HepG2 (cell line): ENCODE results near the gene UBALD1. TPM values are rescaled to one million over a fixed set of nuclear protein-coding genes. Genes with fewer than 3 reads are reported as not detected.

Experiments used
- polyA plus RNA-seq, 8 experiments: library from polyadenylated mRNA; depleted of rRNA in 3 of 8; stranded (reverse) in 7 of 8; unstranded in 1 of 8; fragments of >200 nt; fragmentation: Illumina TruSeq in 4 of 8; extraction: Trizol in 4 of 8; gene quantifications; 2 replicates each; pipeline versions ENCODE4 v1.2.1 to v1.2.3, GENCODE V29; 2011 to 2016; ENCODE audit warnings: low read depth in 4 of 8, missing spikeins in 1 of 8, mixed read lengths in 1 of 8; ENCODE audit not compliant: insufficient read depth in 1 of 8
- small RNA-seq, 3 experiments: library from RNA; depleted of rRNA; stranded (forward); fragments of <200 nt; gene quantifications; one replicate each; pipeline ENCODE3, GENCODE V24; 2012; ENCODE audit warnings: low read depth in 2 of 3, low replicate concordance in 1 of 3; ENCODE audit not compliant: insufficient read length in 3 of 3, insufficient read depth in 2 of 3
- total RNA-seq, 5 experiments: library from RNA; depleted of rRNA; stranded (reverse); fragments of >200 nt; fragmentation: Illumina TruSeq; extraction: Trizol; gene quantifications; 2 replicates each; pipeline ENCODE4 v1.2.3, GENCODE V29; 2016; ENCODE audit warnings: low read depth in 1 of 5

Gene UBALD1
- total and polyA plus RNA-seq, 2 of the 13 experiments (the other 11 are each of a cell fraction or from before 2014, with no cell fraction given) = 6.8 to 12.3 TPM

Small RNAs within 50 kb of the gene (small RNA-seq; reads per million reads assigned to genes)
- gene RN7SL850P = 0 reads per million in 3 experiments

Other genes with a start within 250 kb of the UBALD1 start
- gene VASN, start 243.0 kb downstream of the UBALD1 start, total RNA-seq (2016; rRNA removed; fragmentation: Illumina TruSeq; extraction: Trizol) = 6.9 and 18.2 TPM in 2 replicates
- 8.4 and 15.5 TPM in 2 replicates for gene VASN, start 243.0 kb downstream of the UBALD1 start, polyA plus RNA-seq (2011; rRNA removed)
- 5.9 and 9.9 TPM in 2 replicates for gene CORO7, start 198.3 kb downstream of the UBALD1 start, total RNA-seq (2016; rRNA removed; fragmentation: Illumina TruSeq; extraction: Trizol)
- gene CORO7, start 198.3 kb downstream of the UBALD1 start, polyA plus RNA-seq (2011; rRNA removed) = 14.3 and 17.1 TPM in 2 replicates
- gene DNAJA3, start 189.0 kb downstream of the UBALD1 start, total RNA-seq (2016; rRNA removed; fragmentation: Illumina TruSeq; extraction: Trizol) = 75.3 and 77.0 TPM in 2 replicates
- gene DNAJA3, start 189.0 kb downstream of the UBALD1 start, polyA plus RNA-seq (2011; rRNA removed) = 79.9 and 83.3 TPM in 2 replicates
- 33.1 and 36.7 TPM in 2 replicates for gene NMRAL1, start 140.3 kb downstream of the UBALD1 start, total RNA-seq (2016; rRNA removed; fragmentation: Illumina TruSeq; extraction: Trizol)
- gene NMRAL1, start 140.3 kb downstream of the UBALD1 start, polyA plus RNA-seq (2011; rRNA removed) = 30.8 and 34.0 TPM in 2 replicates
- gene HMOX2, start 138.5 kb downstream of the UBALD1 start, total RNA-seq (2016; rRNA removed; fragmentation: Illumina TruSeq; extraction: Trizol) = 70.4 and 82.4 TPM in 2 replicates
- gene HMOX2, start 138.5 kb downstream of the UBALD1 start, polyA plus RNA-seq (2011; rRNA removed) = 60.3 and 72.7 TPM in 2 replicates
- gene CDIP1, start 76.1 kb downstream of the UBALD1 start, total RNA-seq (2016; rRNA removed; fragmentation: Illumina TruSeq; extraction: Trizol) = 56.7 and 62.2 TPM in 2 replicates
- 31.2 and 39.1 TPM in 2 replicates for gene CDIP1, start 76.1 kb downstream of the UBALD1 start, polyA plus RNA-seq (2011; rRNA removed)
- gene C16orf96, start 58.5 kb downstream of the UBALD1 start, total RNA-seq (2016; rRNA removed; fragmentation: Illumina TruSeq; extraction: Trizol) = not detected in 2 replicates
- gene C16orf96, start 58.5 kb downstream of the UBALD1 start, polyA plus RNA-seq (2011; rRNA removed) = 0.03 TPM in 2 replicates
- gene MGRN1, start 9.9 kb upstream of the UBALD1 start, total RNA-seq (2016; rRNA removed; fragmentation: Illumina TruSeq; extraction: Trizol) = 11.9 and 14.8 TPM in 2 replicates
- 11.6 and 12.6 TPM in 2 replicates for gene MGRN1, start 9.9 kb upstream of the UBALD1 start, polyA plus RNA-seq (2011; rRNA removed)
- gene NUDT16L1, start 78.7 kb upstream of the UBALD1 start, total RNA-seq (2016; rRNA removed; fragmentation: Illumina TruSeq; extraction: Trizol) = 40.5 and 41.0 TPM in 2 replicates
- gene NUDT16L1, start 78.7 kb upstream of the UBALD1 start, polyA plus RNA-seq (2011; rRNA removed) = 28.0 and 28.9 TPM in 2 replicates
- 6.6 and 15.9 TPM in 2 replicates for gene ANKS3, start 119.4 kb upstream of the UBALD1 start, total RNA-seq (2016; rRNA removed; fragmentation: Illumina TruSeq; extraction: Trizol)
- gene ANKS3, start 119.4 kb upstream of the UBALD1 start, polyA plus RNA-seq (2011; rRNA removed) = 11.4 and 14.4 TPM in 2 replicates
- gene DNAAF8, start 119.6 kb upstream of the UBALD1 start, total RNA-seq (2016; rRNA removed; fragmentation: Illumina TruSeq; extraction: Trizol) = 0.38 and 0.44 TPM in 2 replicates
- gene DNAAF8, start 119.6 kb upstream of the UBALD1 start, polyA plus RNA-seq (2011; rRNA removed) = 0.27 TPM in 1 of 2 replicates, not detected in the other
- gene ZNF500, start 152.3 kb upstream of the UBALD1 start, total RNA-seq (2016; rRNA removed; fragmentation: Illumina TruSeq; extraction: Trizol) = 8.1 and 12.2 TPM in 2 replicates
- 6.1 and 7.4 TPM in 2 replicates for gene ZNF500, start 152.3 kb upstream of the UBALD1 start, polyA plus RNA-seq (2011; rRNA removed)
- 0.22 TPM in 1 of 2 replicates, not detected in the other for gene SEPTIN12, start 173.5 kb upstream of the UBALD1 start, total RNA-seq (2016; rRNA removed; fragmentation: Illumina TruSeq; extraction: Trizol)
- 0.31 TPM in 1 of 2 replicates, not detected in the other for gene SEPTIN12, start 173.5 kb upstream of the UBALD1 start, polyA plus RNA-seq (2011; rRNA removed)
- gene SMIM22, start 180.5 kb upstream of the UBALD1 start, total RNA-seq (2016; rRNA removed; fragmentation: Illumina TruSeq; extraction: Trizol) = not detected in 2 replicates
- not detected in 2 replicates for gene SMIM22, start 180.5 kb upstream of the UBALD1 start, polyA plus RNA-seq (2011; rRNA removed)
- gene ROGDI, start 187.7 kb upstream of the UBALD1 start, total RNA-seq (2016; rRNA removed; fragmentation: Illumina TruSeq; extraction: Trizol) = 16.8 and 19.2 TPM in 2 replicates
- gene ROGDI, start 187.7 kb upstream of the UBALD1 start, polyA plus RNA-seq (2011; rRNA removed) = 42.1 and 55.9 TPM in 2 replicates
- 48.7 and 65.0 TPM in 2 replicates for gene GLYR1, start 232.4 kb upstream of the UBALD1 start, total RNA-seq (2016; rRNA removed; fragmentation: Illumina TruSeq; extraction: Trizol)
- gene GLYR1, start 232.4 kb upstream of the UBALD1 start, polyA plus RNA-seq (2011; rRNA removed) = 28.3 and 35.0 TPM in 2 replicates
- gene UBN1, start 232.6 kb upstream of the UBALD1 start, total RNA-seq (2016; rRNA removed; fragmentation: Illumina TruSeq; extraction: Trizol) = 19.4 and 23.5 TPM in 2 replicates
- gene UBN1, start 232.6 kb upstream of the UBALD1 start, polyA plus RNA-seq (2011; rRNA removed) = 10.6 TPM in 2 replicates